Breast epithelium (tissue), 4 donors: Measurements from ENCODE around the gene TRIOBP. TPM values are rescaled to one million over a fixed set of nuclear protein-coding genes. Genes with fewer than 3 reads are reported as not detected.
A peak's percentile ranks its signal among the peaks of the same experiment; 100 is the strongest.
"Not testable (repeated sequence)": the region's sequence is repeated elsewhere in the genome, so short reads cannot be mapped to it uniquely, and the experiment has no call there.

Experiments
- DNase-seq, 2 donors: peaks; one replicate each; pipeline ENCODE4 v3.0.0-alpha.2; 2019; ENCODE audit warnings: low spot score in 2 of 2
- H3K27ac ChIP-seq, 2 donors: fragments of 200-600 bp; sonication (generic) in 1 of 2; one replicate each; pipeline ENCODE4 v1.5.1; 2016 to 2019; ENCODE audit warnings: mild to moderate bottlenecking in 1 of 2
- H3K27me3 ChIP-seq, 2 donors: fragments of 200-600 bp; sonication (generic) in 1 of 2; one replicate each; pipeline versions ENCODE4 v1.5.1 to v1.6.0; 2017 to 2019; ENCODE audit warnings: control low read depth in 1 of 2, mild to moderate bottlenecking in 1 of 2
- H3K36me3 ChIP-seq: fragments of 200-600 bp; one replicate; pipeline ENCODE4 v1.5.1; 2019
- H3K4me1 ChIP-seq, 2 donors: fragments of 200-600 bp; sonication (generic); one replicate each; pipeline ENCODE4 v1.5.1; 2016 to 2019; ENCODE audit warnings: control low read depth in 1 of 2
- H3K4me3 ChIP-seq, 3 donors: fragments of 200-600 bp; sonication (generic); 1 replicate in 2 of 3; 2 replicates in 1 of 3; pipeline ENCODE4 v1.5.1; 2016 to 2019; ENCODE audit warnings: mild to moderate bottlenecking in 3 of 3, moderate library complexity in 2 of 3
- H3K9me3 ChIP-seq, 2 donors: fragments of 200-600 bp; sonication (generic) in 1 of 2; one replicate each; pipeline ENCODE4 v1.5.1; 2016 to 2019; ENCODE audit warnings: control low read depth in 1 of 2
- POLR2A ChIP-seq: fragments of 450-650 bp; IDR thresholded peaks from one replicate; pipeline ENCODE4 v1.6.1; 2016; ENCODE audit warnings: antibody characterized with exemption, mild to moderate bottlenecking, moderate library complexity
- POLR2AphosphoS5 ChIP-seq, 3 donors: sonication (generic); formaldehyde crosslinking; IDR thresholded peaks; one replicate each; pipeline ENCODE4 v1.6.1; 2017; ENCODE audit warnings: antibody characterized with exemption in 3 of 3
- intact Hi-C: fragments of 100-400 bp; cut with DNase I; formaldehyde crosslinking; loops from one replicate; pipeline ENCODE4 v1.15.1; 2023; ENCODE audit warnings: low total_unique reads
- total RNA-seq, 3 donors: library from RNA; depleted of rRNA; stranded (reverse); fragments of >200 nt; gene quantifications; one replicate each; pipeline ENCODE4 v1.1.0, GENCODE V29; 2016
- TF ChIP-seq, protein P1 (sequence below), 3 donors: fragments of 450-650 bp; IDR thresholded peaks; one replicate each; pipeline ENCODE4 v1.5.1; 2016 to 2017; ENCODE audit warnings: antibody characterized with exemption in 3 of 3, mild to moderate bottlenecking in 3 of 3, moderate library complexity in 3 of 3

The TRIOBP gene
- total RNA-seq, 3 donors from 2014 or later, result 78.3 to 95.0 (median 88.3) TPM

DNA sequence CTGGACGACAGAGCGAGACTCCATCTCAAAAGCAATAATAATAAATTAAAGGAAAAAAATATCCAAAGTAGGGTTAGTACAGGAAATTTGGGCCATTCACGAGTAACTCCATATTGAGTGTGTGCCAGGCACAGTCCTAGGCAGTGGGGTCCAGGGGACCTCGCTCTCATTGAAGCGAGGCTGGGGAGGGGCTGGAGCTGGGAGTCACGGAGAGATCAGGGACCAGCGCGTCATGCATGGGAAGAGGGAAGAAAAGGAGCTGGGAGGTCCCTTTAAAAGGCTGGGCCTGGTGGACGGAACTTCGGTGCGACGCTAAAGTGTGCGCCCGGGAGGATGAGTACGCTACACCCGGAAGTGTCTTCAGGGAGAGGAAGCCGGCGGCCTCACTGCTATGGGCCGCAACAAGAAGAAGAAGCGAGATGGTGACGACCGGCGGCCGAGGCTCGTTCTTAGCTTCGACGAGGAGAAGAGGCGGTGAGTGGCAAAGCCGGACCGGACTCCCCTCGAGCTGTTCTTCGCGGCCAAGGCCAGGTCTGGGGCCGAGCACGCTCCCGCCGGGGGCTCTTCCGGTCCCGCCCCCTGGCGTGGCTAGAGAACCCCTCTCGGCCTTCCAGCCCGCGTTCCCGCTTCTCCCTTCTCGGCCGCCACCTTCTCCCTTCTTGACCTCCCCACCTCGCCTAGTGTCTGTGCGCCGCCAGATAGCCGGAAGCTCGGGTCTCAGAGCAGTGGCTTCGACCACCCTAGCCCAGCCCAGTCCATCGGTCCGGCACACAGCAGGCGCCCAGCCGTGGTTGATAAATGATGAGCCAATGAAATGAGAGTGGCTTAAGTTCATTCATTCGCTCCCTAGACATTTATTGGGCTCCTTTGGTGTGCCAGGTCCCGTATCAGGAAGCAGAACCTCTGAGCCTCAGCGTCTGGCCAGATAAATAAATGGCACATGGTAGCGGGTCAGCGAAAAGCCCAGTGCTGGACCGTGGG is 10.6 kb upstream of the TRIOBP start, which contains the start of gene NOL12:
TSS of gene NOL12 (plus strand) at position 342 of the 981 bp plus-strand sequence. CDS start at position 392, 50 bp downstream.
- TF ChIP-seq POLR2AphosphoS5 (IDR thresholded peaks at IDR 0.05) (peak; percentile 76 to 88 (median 86)), POLR2A (no peak)
- TF ChIP-seq, protein P1, sequence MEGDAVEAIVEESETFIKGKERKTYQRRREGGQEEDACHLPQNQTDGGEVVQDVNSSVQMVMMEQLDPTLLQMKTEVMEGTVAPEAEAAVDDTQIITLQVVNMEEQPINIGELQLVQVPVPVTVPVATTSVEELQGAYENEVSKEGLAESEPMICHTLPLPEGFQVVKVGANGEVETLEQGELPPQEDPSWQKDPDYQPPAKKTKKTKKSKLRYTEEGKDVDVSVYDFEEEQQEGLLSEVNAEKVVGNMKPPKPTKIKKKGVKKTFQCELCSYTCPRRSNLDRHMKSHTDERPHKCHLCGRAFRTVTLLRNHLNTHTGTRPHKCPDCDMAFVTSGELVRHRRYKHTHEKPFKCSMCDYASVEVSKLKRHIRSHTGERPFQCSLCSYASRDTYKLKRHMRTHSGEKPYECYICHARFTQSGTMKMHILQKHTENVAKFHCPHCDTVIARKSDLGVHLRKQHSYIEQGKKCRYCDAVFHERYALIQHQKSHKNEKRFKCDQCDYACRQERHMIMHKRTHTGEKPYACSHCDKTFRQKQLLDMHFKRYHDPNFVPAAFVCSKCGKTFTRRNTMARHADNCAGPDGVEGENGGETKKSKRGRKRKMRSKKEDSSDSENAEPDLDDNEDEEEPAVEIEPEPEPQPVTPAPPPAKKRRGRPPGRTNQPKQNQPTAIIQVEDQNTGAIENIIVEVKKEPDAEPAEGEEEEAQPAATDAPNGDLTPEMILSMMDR (IDR thresholded peaks at IDR 0.05), result peak in 1 of 3 donors; percentile 24
- Histone ChIP-seq H3K27ac (peak within 1 kb of the TSS; percentile 91 to 93), H3K4me3 (peak within 1 kb of the TSS; percentile 82 to 92 (median 85)), H3K4me1 (peaks cover 0 to 20% of the 10 kb centered on the region in 2 donors), H3K36me3 (no peaks in the 10 kb centered on the region), H3K27me3 (no peaks in the 10 kb centered on the region), H3K9me3 (no peaks in the 10 kb centered on the region)
- intact Hi-C loops, result loop anchor here (5.0 kb wide), 1 partner anchor 51 kb away; no protein-coding TSS in a partner anchor
- DNase-seq, result peak; percentile 71 to 83

DNA sequence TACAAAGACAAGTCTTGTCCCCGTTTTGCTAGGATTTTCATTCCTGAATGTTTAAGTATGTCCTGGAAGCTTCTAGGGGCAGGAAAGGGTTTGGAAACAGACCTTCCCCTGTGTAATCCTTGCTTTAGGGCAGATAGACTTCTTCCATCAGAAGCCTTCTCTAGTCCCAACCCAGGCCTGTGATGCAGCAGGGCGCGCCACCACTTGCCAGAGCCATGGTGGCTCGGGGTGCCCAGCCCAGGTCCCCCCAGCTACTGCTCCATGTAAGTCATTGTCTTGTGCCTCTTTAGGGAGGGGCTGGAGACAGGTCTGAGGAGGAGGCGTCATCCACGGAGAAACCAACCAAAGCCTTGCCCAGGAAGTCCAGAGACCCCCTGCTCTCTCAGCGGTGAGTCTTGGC is 6.4 kb upstream of the TRIOBP start:
- no peak for DNase-seq
- no peaks in the 10 kb centered on the region for H3K36me3 ChIP-seq
- TF ChIP-seq POLR2A (no peak), POLR2AphosphoS5 (IDR thresholded peaks at IDR 0.05) (no peak)
- TF ChIP-seq, protein P1 (IDR thresholded peaks at IDR 0.05), result no peak
- no peak overlapping the region for H3K4me3 ChIP-seq
- peaks cover 0 to 18% of the 10 kb centered on the region in 2 donors for H3K4me1 ChIP-seq
- intact Hi-C loops, result no loop called here
- H3K27ac ChIP-seq, result peak overlapping the region; percentile 70 to 75
- no peaks in the 10 kb centered on the region for H3K27me3 ChIP-seq
- H3K9me3 ChIP-seq, result no peaks in the 10 kb centered on the region

DNA sequence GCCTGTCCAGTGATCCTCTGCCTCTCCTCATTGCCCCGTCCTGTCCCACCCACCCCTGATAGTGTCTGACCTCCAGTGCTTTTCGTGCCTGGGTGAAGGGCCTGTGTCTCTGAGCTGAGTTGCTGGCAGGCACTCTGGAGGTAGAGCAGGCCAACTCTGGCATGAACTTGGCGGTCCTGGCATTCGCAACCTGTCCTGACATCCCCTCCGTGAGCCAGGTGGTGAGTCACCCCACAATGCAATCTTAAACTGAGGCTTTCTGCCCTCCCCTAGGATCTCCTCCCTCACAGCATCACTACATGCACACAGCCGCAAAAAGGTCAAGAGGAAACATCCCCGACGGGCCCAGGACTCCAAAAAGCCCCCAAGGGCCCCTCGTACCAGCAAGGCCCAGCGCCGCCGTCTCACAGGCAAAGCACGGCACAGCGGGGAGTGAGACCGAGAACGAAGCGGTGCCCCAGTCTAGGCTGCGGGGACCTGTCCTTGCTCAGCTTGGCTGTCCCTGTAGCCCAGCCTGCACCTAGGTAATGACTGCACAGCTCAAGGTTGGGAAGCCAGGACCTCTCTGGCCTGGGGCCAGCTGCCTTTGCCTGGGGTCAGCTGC is 5.8 kb upstream of the TRIOBP start:
- Histone ChIP-seq H3K36me3 (no peaks in the 10 kb centered on the region), H3K9me3 (no peaks in the 10 kb centered on the region), H3K4me3 (no peak overlapping the region), H3K27ac (peak overlapping the region; percentile 70 to 75), H3K27me3 (no peaks in the 10 kb centered on the region), H3K4me1 (peaks cover 0 to 12% of the 10 kb centered on the region in 2 donors)
- peak in 1 of 2 donors; percentile 82 for DNase-seq
- intact Hi-C loops, result no loop called here
- TF ChIP-seq, protein P1 (IDR thresholded peaks at IDR 0.05), result no peak
- TF ChIP-seq POLR2A (no peak), POLR2AphosphoS5 (IDR thresholded peaks at IDR 0.05) (no peak)

DNA sequence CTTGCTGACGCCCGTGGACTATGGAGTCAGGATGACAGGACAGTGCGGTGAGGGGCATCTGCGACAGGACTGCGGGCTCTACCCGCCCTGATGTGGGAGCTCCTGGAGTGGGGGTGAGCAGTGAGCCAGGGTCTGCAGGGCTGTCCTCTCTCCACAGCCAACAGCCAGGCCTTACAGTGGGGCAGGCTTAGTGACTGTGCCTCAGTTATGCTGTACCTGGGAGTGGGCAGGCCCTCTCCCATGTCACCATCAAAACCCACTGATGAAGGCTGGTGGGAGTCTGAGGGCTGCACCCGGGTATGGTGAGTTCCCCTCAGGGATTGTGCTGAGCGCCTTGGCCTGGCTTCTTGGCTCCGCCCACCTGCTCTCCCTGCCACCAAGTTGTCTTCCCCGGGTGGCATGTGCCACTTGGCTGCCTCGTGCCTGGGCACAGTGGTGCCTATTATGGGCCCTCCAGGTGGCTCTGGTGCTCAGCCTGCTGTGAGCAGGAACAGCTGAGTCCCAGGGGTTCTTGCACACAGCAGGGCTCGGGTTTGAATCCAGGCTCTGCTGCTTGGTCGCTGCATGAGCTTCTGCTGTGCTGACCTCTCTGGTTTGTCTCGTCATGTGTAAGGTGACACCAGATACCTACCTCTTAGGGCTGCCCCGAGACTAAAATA is 4.1 kb upstream of the TRIOBP start:
- no peak for DNase-seq

DNA sequence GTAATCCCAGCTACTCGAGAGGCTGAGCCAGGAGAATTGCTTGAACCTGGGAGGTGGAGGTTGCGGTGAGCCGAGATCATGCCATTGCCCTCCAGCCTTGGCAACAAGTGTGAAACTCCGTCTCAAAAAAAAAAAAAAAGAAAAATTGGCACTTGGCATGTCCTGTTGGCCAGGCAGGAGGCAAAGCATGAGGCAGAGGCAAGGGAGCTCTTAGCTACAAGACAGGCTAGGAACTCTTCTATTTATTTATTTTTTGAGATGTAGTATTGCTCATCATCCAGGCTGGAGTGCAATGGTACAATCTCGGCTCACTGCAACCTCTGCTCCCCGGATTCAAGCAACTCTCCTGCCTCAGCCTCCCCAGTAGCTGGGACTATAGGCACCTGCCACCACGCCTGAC is 2.7 kb upstream of the TRIOBP start:
- H3K4me1 ChIP-seq, H3K27ac ChIP-seq, H3K36me3 ChIP-seq, intact Hi-C loops, H3K27me3 ChIP-seq, H3K9me3 ChIP-seq, DNase-seq, H3K4me3 ChIP-seq: not testable (repeated sequence)

More for the DNA sequence above, 4.1 kb upstream of the TRIOBP start:
- Histone ChIP-seq H3K27ac (no peak overlapping the region), H3K9me3 (no peaks in the 10 kb centered on the region), H3K4me1 (peaks cover 0 to 2% of the 10 kb centered on the region in 2 donors), H3K27me3 (no peaks in the 10 kb centered on the region), H3K36me3 (no peaks in the 10 kb centered on the region), H3K4me3 (no peak overlapping the region)
- intact Hi-C loops, result no loop called here
- TF ChIP-seq, protein P1 (IDR thresholded peaks at IDR 0.05), result no peak
- TF ChIP-seq POLR2AphosphoS5 (IDR thresholded peaks at IDR 0.05) (no peak), POLR2A (no peak)

DNA sequence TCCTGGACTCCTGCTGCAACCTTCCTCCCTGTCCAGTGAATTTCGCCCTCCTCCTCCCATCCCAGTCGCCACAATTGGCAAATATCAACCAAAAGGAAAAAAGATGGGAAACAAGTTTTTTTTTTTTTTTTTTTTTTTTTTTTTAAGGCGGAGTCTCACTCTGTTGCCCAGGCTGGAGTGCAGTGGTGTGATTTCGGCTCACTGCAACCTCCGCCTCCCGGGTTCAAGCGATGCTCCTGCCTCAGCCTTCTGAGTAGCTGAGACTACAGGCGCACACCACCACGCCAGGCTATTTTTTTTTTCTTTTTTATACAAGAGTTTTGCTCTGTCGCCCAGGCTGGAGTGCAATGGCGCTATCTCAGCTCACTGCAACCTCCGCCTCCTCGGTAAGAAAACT is 590 bp upstream of the TRIOBP start:
- H3K4me1 ChIP-seq, intact Hi-C loops, H3K27me3 ChIP-seq, H3K36me3 ChIP-seq, H3K27ac ChIP-seq, DNase-seq, H3K9me3 ChIP-seq: not testable (repeated sequence)
- peak overlapping the region; percentile 10 to 51 (median 26) for H3K4me3 ChIP-seq
